ENCODE measurements around the gene PHC2. TPM values are rescaled to one million over a fixed set of nuclear protein-coding genes. Genes with fewer than 3 reads are reported as not detected.

PHC2 gene
- total and polyA plus RNA-seq, 9 of the 15 experiments (the other 6 are each of a cell fraction or from before 2014, with no cell fraction given), result 3.1 to 67.6 (median 34.6) TPM

DNA sequence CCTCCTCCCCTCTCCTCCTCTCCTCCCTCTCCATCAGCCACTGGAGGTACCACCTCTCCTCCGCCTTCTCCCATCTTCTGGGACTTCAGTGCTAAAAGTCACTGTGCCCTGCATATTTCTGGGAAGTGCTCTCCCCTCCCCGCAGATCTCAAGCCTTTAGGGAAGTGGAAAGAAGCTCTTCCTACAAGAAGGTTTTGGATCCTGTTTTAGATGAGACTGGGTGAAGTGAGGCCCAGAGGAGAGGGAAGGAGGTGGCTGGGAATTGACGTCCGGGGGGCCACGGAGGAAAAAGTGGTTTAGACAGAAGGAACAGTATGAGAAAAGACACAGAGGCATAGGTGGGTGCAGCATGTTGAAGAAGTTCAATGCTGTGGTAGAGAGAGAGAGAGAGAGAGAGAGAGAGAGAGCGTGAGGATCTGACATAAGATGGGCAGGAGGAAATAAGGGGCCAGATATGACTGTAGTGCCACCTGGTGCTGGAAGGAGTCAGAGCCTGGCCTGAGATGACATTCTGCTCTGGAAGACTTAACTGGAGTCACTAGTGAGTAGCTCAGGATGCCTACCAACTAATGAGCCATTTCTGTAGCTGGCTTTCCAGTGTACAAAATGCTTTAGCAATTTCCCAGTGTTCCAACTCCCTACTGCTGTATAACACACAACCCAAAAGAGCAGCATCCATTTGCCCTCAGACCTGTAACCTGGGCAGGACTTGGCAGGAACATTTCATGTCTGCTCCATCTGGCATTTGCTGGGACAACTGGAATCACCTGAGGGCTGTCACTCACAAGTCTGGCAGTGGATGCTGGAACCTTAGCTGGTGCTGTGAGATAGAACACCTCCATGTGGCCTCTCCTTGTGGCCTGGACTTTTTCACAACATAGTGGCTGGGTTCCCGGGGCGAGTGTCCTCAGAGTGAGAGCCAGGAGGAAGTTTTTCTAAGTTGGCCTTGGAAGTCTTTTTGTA is 24.9 kb upstream of the PHC2 start (continued):
- TF ChIP-seq, protein P1, sequence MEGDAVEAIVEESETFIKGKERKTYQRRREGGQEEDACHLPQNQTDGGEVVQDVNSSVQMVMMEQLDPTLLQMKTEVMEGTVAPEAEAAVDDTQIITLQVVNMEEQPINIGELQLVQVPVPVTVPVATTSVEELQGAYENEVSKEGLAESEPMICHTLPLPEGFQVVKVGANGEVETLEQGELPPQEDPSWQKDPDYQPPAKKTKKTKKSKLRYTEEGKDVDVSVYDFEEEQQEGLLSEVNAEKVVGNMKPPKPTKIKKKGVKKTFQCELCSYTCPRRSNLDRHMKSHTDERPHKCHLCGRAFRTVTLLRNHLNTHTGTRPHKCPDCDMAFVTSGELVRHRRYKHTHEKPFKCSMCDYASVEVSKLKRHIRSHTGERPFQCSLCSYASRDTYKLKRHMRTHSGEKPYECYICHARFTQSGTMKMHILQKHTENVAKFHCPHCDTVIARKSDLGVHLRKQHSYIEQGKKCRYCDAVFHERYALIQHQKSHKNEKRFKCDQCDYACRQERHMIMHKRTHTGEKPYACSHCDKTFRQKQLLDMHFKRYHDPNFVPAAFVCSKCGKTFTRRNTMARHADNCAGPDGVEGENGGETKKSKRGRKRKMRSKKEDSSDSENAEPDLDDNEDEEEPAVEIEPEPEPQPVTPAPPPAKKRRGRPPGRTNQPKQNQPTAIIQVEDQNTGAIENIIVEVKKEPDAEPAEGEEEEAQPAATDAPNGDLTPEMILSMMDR (IDR thresholded peaks at IDR 0.05 in 2 of 3, conservative IDR thresholded peaks at IDR 0.05 in 1 of 3; ENCODE audit: insufficient read depth in 2 of 3, low read depth in 1 of 3, low read length in 3 of 3), result peak; percentile 74 to 91 (median 75)

DNA sequence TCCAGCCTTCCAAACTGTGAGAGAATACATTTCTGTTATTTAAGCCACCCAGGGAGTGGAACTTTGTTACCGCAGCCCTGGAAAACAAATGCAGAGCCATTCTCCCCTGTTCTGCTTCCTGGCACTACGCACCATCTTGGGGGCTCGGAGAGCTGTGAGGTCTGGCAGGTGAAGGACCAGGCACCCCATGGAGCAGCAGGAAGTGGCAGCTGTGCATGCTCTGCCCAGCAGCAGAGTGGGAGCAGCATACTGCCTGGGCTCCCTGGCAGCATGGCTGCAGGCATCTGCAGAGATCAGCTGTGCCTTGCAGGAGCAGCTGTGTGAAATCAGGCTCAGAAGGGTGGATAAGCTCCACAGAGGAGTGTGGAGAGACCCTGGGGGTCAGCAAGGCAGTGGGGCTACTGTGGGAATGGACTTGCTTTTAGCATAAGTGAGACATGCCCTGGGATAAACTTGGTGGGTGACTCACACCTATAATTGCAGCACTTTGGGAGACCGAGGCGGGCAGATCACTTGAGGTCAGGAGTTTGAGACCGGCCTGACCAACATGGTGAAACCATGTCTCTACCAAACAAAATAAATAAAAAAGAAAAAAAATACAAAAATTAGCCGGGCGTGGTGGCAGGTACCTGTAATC is 23.9 kb upstream of the PHC2 start:
- no peak overlapping the region for H3K27ac ChIP-seq (ENCODE audit: extremely low read depth, low read depth, low read length)

More for the DNA sequence above, 23.9 kb upstream of the PHC2 start:
- BruUV-seq (replicated peaks), result no TSS peak
- H3K4me1 ChIP-seq (replicated peaks in 1 of 2; ENCODE audit: control insufficient read depth in 2 of 2, insufficient read depth in 2 of 2, low read length in 2 of 2), result peaks cover 0 to 4% of the 10 kb centered on the region in 2 experiments; a peak in 1 of 5 replicates
- POLR2A ChIA-PET, result interaction anchor here (0.7 to 0.8 kb wide), 2 partner anchors 17 to 114 kb away, joined by 3 read pairs; no protein-coding TSS in a partner anchor
- DNase-seq (ENCODE audit: extremely low read depth in 1 of 4, low spot score in 3 of 4) (no peak), ATAC-seq (no peak), FAIRE-seq (no peak)
- no peak overlapping the region for H2AFZ ChIP-seq (ENCODE audit: low read depth, low read length)
- no peaks in the 10 kb centered on the region; the same call in 1 of the 2 replicates for H4K20me1 ChIP-seq (replicated peaks; ENCODE audit: control insufficient read depth, insufficient read depth, low read length)
- H3K79me2 ChIP-seq (ENCODE audit: control insufficient read depth, insufficient read depth, low read length), result no peaks in the 10 kb centered on the region
- H3K4me3 ChIP-seq, result no peak overlapping the region
- TF ChIP-seq EP300 (IDR thresholded peaks at IDR 0.05; ENCODE audit: low read length) (no peak), NCOA6 (IDR thresholded peaks at IDR 0.05) (no peak), ZNF212 (CRISPR knock-in tag; IDR thresholded peaks at IDR 0.05) (no peak), ZBTB7A (IDR thresholded peaks at IDR 0.05; ENCODE audit: borderline replicate concordance, control insufficient read depth, low read depth, low read length) (no peak), NFYB (IDR thresholded peaks at IDR 0.05; ENCODE audit: extremely low read depth, insufficient read length) (no peak), POLR2A (conservative IDR thresholded peaks at IDR 0.05) (no peak), SUPT5H (IDR thresholded peaks at IDR 0.05) (no peak), TCF7L2 (IDR thresholded peaks at IDR 0.05; ENCODE audit: low read depth, low read length) (no peak), GTF2A2 (tag; IDR thresholded peaks at IDR 0.05) (no peak), STAT5A (IDR thresholded peaks at IDR 0.05; ENCODE audit: borderline replicate concordance, low read length) (no peak), NR3C1 (CRISPR knock-in tag; IDR thresholded peaks at IDR 0.05) (no peak), ARHGAP35 (IDR thresholded peaks at IDR 0.05; ENCODE audit: partially characterized antibody) (no peak)
- TF ChIP-seq, protein P2, sequence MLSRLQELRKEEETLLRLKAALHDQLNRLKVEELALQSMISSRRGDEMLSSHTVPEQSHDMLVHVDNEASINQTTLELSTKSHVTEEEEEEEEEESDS (CRISPR knock-in tag; IDR thresholded peaks at IDR 0.05), result no peak
- TF ChIP-seq, protein P3, sequence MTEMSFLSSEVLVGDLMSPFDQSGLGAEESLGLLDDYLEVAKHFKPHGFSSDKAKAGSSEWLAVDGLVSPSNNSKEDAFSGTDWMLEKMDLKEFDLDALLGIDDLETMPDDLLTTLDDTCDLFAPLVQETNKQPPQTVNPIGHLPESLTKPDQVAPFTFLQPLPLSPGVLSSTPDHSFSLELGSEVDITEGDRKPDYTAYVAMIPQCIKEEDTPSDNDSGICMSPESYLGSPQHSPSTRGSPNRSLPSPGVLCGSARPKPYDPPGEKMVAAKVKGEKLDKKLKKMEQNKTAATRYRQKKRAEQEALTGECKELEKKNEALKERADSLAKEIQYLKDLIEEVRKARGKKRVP (CRISPR knock-in tag; IDR thresholded peaks at IDR 0.05), result no peak
- in situ Hi-C loops (cut with MboI) (loop anchor here (10.0 kb wide), 1 partner anchor 160 kb away; no protein-coding TSS in a partner anchor), intact Hi-C loops (cut with micrococcal nuclease) (loop anchor here (1.0 to 5.0 kb wide), 2 partner anchors 82 to 159 kb away; no protein-coding TSS in a partner anchor)
- H3K36me3 ChIP-seq (ENCODE audit: control insufficient read depth, insufficient read depth, low read length), result no peaks in the 10 kb centered on the region
- peaks cover 7 to 26% of the 10 kb centered on the region in 2 experiments; a peak in 3 of 5 replicates for H3K27me3 ChIP-seq (ENCODE audit: control insufficient read depth in 2 of 2, insufficient read depth in 2 of 2, low read length in 2 of 2)
- WGBS (ENCODE audit: insufficient coverage, low coverage, missing lambda C conversion rate), result 5% methylated on average over 8 of the region's 8 CpGs
- CTCF ChIA-PET (ENCODE audit: low intra/inter-chr PET ratio), result no interaction called here
- no peak overlapping the region for H3K4me2 ChIP-seq (ENCODE audit: insufficient read depth, low read length)
- H3K9ac ChIP-seq (ENCODE audit: insufficient read depth in 1 of 2, low read depth in 2 of 2, low read length in 2 of 2), result 0 out of 4 replicates have a peak overlapping the region, but pooled peaks of 1 of the 2 experiments have one; percentile 43
- H3K9me3 ChIP-seq (replicated peaks; ENCODE audit: control insufficient read depth, insufficient read depth, low read depth, low read length), result no peaks in the 10 kb centered on the region
- H3K9me1 ChIP-seq (ENCODE audit: control insufficient read depth, insufficient read depth, low read length), result no peaks in the 10 kb centered on the region

Measured in K562 (cell line).